Stimulated activated CD8-positive, alpha-beta memory T cell treated with anti-CD3 and anti-CD28 coated beads, Interleukin-7, amount 100 ng/mL, for 48 hours (primary cell): Measurements from ENCODE around the gene PDE6B.

ENCODE experiments used
- DNase-seq, 2 donors: peaks; one replicate each; pipeline ENCODE4 v3.0.0-alpha.2; 2020; ENCODE audit warnings: low read depth in 1 of 2; ENCODE audit errors: extremely low read depth in 1 of 2

Gene PDE6B

GRCh38 chr4:655464-656151, 30.2 kb downstream of the PDE6B start:
- no peak for DNase-seq

- no peak for DNase-seq
These were observed 31.3 kb downstream of the PDE6B start for GRCh38 chr4:656436-657337.

- DNase-seq, result no peak
These were observed 32.0 kb downstream of the PDE6B start for GRCh38 chr4:657338-657833.

DNA sequence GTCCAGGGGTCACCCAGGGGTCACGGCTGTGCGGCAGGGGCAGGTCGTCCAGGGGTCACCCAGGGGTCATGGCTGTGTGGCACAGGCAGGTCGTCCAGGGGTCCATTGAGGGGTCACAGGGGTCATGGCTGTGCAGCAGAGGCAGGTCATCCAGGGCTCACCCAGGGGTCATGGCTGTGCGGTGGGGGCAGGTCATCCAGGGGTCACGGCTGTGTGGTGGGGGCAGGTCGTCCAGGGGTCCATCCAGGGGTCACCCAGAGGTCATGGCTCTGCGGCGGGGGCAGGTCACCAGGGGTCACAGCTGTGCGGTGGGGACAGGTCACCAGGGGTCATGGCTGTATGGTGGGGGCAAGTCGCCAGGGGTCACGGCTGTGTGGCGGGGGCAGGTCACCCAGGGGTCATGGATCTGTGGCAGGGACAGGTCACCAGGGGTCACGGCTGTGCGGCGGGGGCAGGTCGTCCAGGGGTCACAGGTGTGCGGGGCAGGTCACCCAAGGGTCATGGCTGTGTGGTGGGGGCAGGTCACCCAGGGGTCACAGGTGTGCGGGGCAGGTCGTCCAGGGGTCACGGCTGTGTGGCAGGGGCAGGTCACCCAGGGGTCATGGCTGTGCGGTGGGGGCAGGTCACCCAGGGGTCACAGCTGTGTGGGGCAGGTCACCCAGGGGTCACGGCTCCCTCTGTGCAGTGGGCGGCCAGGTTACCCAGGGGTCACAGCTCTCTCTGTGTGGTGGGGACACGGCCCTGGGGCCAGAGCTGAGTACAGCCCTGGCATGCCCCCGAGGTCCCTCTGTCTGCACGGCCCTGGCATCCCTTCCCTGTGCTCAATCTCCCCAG, 32.7 kb downstream of the PDE6B start:
- DNase-seq, result no peak

DNA sequence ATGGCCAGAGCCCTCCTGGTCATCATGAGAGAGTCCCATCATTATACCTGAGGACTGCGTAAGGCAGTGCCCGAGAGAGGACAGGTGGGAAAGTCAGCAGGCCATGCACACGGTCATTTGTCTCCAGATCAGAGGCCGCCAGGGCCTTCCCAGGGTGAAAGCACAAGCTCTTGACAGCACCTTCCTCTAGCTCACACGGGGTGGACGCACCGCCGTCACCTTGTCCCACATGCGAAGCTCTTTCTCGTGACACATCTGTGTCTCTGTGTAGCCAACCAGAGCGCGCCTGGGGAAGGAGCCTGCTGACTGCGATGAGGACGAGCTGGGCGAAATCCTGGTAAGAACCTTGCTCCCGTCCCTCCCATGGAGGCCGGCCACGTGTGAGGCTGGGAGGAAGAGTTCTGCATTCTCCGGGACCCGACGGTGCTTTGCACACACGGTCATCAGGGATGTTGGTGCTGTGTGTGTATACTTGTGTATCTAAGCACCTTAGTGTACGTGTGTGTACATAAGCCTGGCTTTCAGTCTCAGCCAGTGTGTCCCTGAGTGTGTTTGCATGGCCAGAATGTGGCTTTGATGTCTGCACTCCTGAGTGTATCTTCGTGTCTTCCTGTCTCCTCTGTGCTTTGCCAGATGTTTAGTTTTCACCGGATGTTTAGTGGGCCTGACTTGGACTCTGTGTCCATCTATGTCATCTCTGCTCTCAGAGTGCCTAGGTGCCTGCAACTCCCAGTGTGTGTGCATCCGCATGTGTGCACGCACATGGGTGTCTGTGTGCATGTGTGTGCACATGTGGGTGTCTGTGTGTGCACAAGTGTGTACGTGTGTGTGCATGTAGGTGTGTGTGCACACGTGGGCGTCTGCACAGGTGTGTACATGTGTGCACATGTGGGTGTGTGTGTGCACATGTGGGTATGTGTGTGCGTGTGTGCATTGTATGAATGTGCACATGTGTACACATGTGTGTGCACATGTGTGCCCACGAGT, 33.6 kb downstream of the PDE6B start:
- no peak for DNase-seq

- DNase-seq, result no peak
These were observed 34.5 kb downstream of the PDE6B start for GRCh38 chr4:659851-660250.

DNA sequence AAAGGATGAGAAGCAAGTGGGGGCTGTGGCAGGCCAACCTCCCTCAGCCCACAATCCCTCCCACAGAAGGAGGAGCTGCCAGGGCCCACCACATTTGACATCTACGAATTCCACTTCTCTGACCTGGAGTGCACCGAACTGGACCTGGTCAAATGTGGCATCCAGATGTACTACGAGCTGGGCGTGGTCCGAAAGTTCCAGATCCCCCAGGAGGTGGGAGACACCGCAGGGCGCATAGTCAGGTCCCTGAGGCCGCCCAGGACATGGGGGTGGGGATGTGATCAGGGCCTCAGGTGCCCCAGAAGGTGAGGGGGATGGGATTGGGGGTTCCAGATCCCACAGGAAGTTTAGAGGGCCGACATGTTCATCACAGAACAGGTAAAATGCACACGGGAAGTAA, 35.0 kb downstream of the PDE6B start:
- DNase-seq, result no peak

DNA sequence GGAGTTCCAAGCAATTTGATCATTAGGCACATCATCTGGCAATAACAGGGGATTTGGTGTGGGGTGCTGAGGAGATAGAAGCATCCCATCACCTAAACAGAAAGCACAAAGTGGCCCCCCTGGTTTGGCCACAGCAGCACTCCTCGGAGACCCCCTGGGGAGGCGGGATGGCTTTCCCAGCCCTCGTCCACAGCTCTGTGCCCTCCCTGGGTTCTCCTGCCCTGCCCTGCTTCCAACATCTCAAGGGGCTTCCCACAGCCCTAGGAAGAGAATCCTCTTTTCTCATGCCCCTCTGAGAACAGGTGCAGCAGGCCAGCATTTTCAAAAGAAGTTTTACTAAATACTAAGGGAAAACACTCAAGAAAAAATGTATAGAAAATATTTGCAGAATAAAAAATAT, 35.9 kb downstream of the PDE6B start:
- no peak for DNase-seq

GRCh38 chr4:661881-662761, 36.7 kb downstream of the PDE6B start:
- DNase-seq, result no peak

DNA sequence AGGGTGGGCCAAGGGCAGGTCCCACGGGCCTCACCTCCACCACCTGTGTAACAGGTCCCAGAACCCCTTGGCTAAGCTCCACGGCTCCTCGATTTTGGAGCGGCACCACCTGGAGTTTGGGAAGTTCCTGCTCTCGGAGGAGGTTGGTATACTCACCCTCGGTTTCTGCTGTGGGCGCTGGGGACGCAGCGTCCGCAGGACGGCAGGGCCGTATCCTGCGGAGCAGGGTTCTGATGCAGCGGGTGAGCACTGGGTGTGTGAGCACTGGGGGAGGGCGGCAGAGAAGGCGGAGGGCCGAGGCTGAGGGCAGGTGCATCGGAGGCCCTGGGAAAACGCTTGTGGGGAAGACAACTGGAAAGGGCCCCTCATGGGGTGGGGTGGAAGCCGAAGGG, 37.7 kb downstream of the PDE6B start:
- DNase-seq, result no peak

GRCh38 chr4:663438-664428, 38.4 kb downstream of the PDE6B start:
- DNase-seq, result peak; percentile 60 to 68

- no peak for DNase-seq
These were observed 39.4 kb downstream of the PDE6B start for GRCh38 chr4:664713-665231.

DNA sequence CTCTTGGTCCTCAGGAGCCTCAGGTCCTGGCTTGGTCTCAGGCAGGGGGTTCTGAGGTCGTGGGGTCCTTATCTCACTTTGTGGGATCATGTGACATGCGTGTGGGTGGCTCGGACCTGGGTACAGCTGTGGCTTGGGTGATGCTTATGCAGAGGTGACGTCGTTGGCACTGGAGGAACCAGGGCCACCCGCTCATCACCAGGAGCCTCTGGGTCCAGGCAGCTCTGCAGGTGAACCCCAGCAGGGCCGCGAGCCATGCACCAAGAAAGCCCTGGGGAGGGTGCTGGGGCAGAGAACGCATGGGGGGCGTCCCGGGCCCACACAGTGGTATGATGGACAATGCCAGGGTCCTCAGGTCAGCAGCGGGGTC, 40.0 kb downstream of the PDE6B start:
- DNase-seq, result no peak

GRCh38 chr4:665751-666435, 40.5 kb downstream of the PDE6B start:
- no peak for DNase-seq

DNA sequence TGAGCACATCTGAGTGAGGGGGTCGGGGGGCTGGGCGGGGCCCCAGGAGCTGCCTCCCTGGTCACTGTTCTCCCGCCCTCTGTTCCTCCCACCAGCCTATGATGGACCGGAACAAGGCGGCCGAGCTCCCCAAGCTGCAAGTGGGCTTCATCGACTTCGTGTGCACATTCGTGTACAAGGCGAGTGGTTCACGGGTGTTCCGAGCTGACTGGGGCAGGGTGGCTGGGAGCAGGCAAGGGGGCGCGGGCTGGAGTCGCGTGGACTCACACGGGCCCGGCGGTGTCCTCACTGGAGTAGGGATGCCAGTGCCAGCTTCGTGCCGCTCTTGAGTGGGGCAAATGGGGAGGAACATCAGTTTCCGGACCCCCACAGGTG, 41.0 kb downstream of the PDE6B start:
- DNase-seq, result no peak

- DNase-seq, result no peak
These were observed 41.6 kb downstream of the PDE6B start for GRCh38 chr4:666822-667544.

GRCh38 chr4:667545-667925, 42.2 kb downstream of the PDE6B start:
- no peak for DNase-seq
